Activated CD4-positive, alpha-beta memory T cell treated with anti-CD3 and anti-CD28 coated beads, Interleukin-2, amount 10 ng/mL, durations not matched to agents 7 days and 5 days (primary cell): ENCODE measurements around the gene GHSR. TPM values are rescaled to one million over a fixed set of nuclear protein-coding genes. Genes with fewer than 3 reads are reported as not detected.

Experiments used
- CTCF ChIA-PET: fragments of 350-600 bp; sonication (Branson Sonifier 250); formaldehyde crosslinking; loops from one replicate; lab custom pipeline; 2021; ENCODE audit warnings: antibody characterized with exemption, inconsistent platforms; lab: Charles Lee
- POLR2A ChIA-PET: fragments of 350-600 bp; sonication (Branson Sonifier 250); formaldehyde crosslinking; loops from one replicate; lab custom pipeline; 2021; ENCODE audit warnings: antibody characterized with exemption; lab: Charles Lee
- DNase-seq: peaks from one replicate; pipeline ENCODE4 v3.0.0-alpha.2; 2020
- H3K27ac Mint-ChIP-seq: one replicate; pipeline ENCODE4 v1.8.0; 2021; ENCODE audit warnings: mild to moderate bottlenecking, mixed read lengths
- H3K27me3 Mint-ChIP-seq: one replicate; pipeline ENCODE4 v1.8.0; 2021; ENCODE audit warnings: mixed read lengths
- H3K36me3 Mint-ChIP-seq: one replicate; pipeline ENCODE4 v1.8.0; 2021; ENCODE audit warnings: low read depth, mixed read lengths
- H3K4me1 Mint-ChIP-seq: one replicate; pipeline ENCODE4 v1.8.0; 2021; ENCODE audit warnings: mixed read lengths
- H3K4me3 Mint-ChIP-seq: one replicate; pipeline ENCODE4 v1.8.0; 2021; ENCODE audit warnings: mild to moderate bottlenecking, mixed read lengths
- H3K9me3 Mint-ChIP-seq: one replicate; pipeline ENCODE4 v1.8.0; 2021; ENCODE audit warnings: mixed read lengths
- total RNA-seq, 2 experiments: library from RNA; stranded (reverse); gene quantifications; one replicate each; pipeline ENCODE4 v1.2.3, GENCODE V29; 2021

GHSR gene
- total RNA-seq, 2 experiments from 2014 or later = not detected

DNA sequence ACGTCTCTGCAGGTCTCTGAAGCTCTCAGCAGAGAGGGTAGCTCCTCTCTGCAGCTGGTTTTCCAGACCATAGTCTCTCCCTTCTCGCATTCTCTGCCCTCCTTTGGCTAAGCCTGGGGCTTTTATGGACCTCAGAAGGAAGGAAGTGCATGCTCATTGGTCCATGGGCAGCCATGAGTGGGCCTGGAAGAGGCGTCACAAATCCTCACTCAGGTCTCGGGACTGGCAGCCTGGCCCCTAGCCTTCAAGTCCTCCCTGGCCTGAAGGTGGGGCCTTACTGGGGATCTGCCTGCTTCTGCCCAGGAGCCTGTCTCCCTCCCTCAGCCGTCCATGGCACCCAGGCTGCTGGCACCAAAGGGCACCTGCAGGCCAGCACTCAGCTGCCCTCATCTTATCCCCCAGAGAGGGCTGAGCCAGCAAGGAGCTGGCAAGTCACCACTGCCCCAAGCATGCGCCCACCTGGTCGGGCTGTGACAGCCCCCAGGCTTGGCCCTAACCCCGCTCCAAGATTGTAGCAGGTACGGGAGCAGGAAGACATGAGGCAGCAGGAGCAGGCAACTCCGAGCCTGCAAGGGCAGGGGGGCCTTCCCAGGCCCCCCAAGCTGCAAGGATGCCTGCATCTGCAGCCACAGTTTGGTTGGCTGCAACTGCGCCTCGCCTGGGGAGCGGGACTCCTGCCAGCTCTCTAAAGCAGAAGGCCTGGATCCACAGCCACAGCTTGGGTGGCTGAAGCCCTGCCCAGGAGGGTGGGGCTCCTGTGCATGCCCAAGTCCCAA lies 37.4 kb downstream of the GHSR start:
- CTCF ChIA-PET = interaction anchor here (0.7 kb wide), 1 partner anchor 51 kb away, joined by 3 read pairs; no protein-coding TSS in a partner anchor
- Mint-ChIP-seq H3K9me3 (no peaks in the 10 kb centered on the region), H3K36me3 (no peaks in the 10 kb centered on the region), H3K4me3 (no peak overlapping the region), H3K27me3 (peaks cover 25% of the 10 kb centered on the region), H3K27ac (no peak overlapping the region), H3K4me1 (no peaks in the 10 kb centered on the region)
- no peak for DNase-seq
- POLR2A ChIA-PET = no interaction called here

DNA sequence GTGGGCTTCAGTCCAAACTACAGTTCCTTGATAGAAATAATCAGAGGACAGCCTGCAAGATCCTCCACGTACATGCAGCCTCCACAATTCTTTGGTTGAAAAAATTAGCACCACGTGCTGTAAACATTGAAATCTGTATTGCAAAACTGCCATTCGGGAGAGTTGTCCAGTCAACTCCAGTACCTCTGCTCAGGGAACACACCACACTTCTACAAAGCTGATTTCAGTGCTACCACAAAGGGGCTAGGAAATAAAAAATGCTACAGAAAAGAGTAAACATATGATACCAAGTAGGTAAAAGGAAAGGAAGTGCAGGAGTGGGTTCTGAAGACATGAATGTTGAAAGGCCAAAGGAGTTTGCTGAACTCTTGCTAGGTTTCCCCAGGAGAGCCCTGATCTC lies 40.4 kb downstream of the GHSR start:
- Mint-ChIP-seq H3K36me3 (no peaks in the 10 kb centered on the region), H3K4me3 (no peak overlapping the region), H3K9me3 (no peaks in the 10 kb centered on the region), H3K27me3 (peaks cover 8% of the 10 kb centered on the region), H3K27ac (no peak overlapping the region), H3K4me1 (no peaks in the 10 kb centered on the region)
- ChIA-PET CTCF (no interaction called here), POLR2A (no interaction called here)
- DNase-seq = no peak

DNA sequence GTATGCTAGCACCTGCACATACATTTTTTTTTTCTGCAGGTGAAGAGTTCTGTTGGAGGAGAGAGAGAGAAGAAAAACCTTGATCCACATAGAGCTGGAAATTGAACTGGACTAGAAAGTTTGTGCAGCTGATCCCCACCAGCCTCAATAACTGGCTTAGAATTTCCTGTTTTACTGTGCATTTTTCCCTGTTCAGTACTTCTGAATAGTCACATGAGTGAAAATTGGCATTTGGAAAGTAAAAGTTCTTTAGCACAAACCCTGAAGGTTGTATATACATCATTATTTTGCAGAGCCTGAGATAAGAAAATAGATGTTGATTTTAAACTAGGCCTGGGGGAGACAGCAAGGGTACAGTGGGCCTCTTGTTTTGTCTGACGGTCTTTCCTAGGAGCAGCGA lies 42.3 kb downstream of the GHSR start:
- ChIA-PET CTCF (interaction anchor here (1.3 kb wide), 1 partner anchor 71 kb away, joined by 3 read pairs; no protein-coding TSS in a partner anchor), POLR2A (no interaction called here)
- no peak for DNase-seq
- H3K9me3 Mint-ChIP-seq = peaks cover 2% of the 10 kb centered on the region
- H3K27me3 Mint-ChIP-seq = peaks cover 8% of the 10 kb centered on the region
- H3K4me3 Mint-ChIP-seq = no peak overlapping the region
- H3K36me3 Mint-ChIP-seq = peaks cover 6% of the 10 kb centered on the region
- no peaks in the 10 kb centered on the region for H3K4me1 Mint-ChIP-seq
- H3K27ac Mint-ChIP-seq = no peak overlapping the region

GRCh38 chr3:172404237-172404962 lies 43.9 kb downstream of the GHSR start:
- no peak overlapping the region for H3K27ac Mint-ChIP-seq
- no peak for DNase-seq
- H3K4me3 Mint-ChIP-seq = no peak overlapping the region
- peaks cover 2% of the 10 kb centered on the region for H3K9me3 Mint-ChIP-seq
- H3K27me3 Mint-ChIP-seq = peaks cover 8% of the 10 kb centered on the region
- ChIA-PET CTCF (interaction anchor here (0.6 kb wide), 1 partner anchor 865 kb away, joined by 3 read pairs; no protein-coding TSS in a partner anchor), POLR2A (no interaction called here)
- no peaks in the 10 kb centered on the region for H3K4me1 Mint-ChIP-seq
- H3K36me3 Mint-ChIP-seq = peaks cover 6% of the 10 kb centered on the region

GRCh38 chr3:172402892-172403643 lies 45.2 kb downstream of the GHSR start:
- POLR2A ChIA-PET = no interaction called here
- Mint-ChIP-seq H3K9me3 (peaks cover 2% of the 10 kb centered on the region), H3K27ac (no peak overlapping the region), H3K4me1 (no peaks in the 10 kb centered on the region), H3K27me3 (peaks cover 8% of the 10 kb centered on the region), H3K36me3 (peaks cover 6% of the 10 kb centered on the region), H3K4me3 (no peak overlapping the region)
- DNase-seq = no peak
- CTCF ChIA-PET = interaction anchor here (0.6 kb wide), 2 partner anchors 28 to 347 kb away, joined by 3 read pairs; no protein-coding TSS in a partner anchor

DNA sequence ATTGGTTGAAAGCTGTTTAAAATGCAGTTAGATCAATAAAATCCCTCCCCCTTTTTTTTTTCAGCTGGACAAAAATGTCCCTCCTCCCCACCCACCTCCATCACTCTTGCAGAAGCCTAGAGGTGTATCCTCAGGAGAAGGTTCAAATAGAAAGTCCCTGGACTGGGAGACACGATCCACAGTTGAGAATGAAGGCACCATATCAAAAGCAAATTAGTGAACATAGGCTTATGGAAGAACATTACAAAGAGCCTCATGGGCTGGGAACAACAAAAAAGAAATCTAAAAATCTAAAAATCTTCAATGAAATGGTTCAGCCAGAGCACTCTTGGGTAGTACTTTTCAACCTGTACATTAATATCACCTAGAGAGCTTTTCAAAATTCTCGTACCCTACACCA lies 46.2 kb downstream of the GHSR start:
- H3K4me3 Mint-ChIP-seq = no peak overlapping the region
- DNase-seq = no peak
- peaks cover 2% of the 10 kb centered on the region for H3K9me3 Mint-ChIP-seq
- CTCF ChIA-PET = no interaction called here
- no peaks in the 10 kb centered on the region for H3K4me1 Mint-ChIP-seq
- peaks cover 6% of the 10 kb centered on the region for H3K36me3 Mint-ChIP-seq
- H3K27ac Mint-ChIP-seq = no peak overlapping the region
- POLR2A ChIA-PET = no interaction called here
- H3K27me3 Mint-ChIP-seq = peaks cover 6% of the 10 kb centered on the region

DNA sequence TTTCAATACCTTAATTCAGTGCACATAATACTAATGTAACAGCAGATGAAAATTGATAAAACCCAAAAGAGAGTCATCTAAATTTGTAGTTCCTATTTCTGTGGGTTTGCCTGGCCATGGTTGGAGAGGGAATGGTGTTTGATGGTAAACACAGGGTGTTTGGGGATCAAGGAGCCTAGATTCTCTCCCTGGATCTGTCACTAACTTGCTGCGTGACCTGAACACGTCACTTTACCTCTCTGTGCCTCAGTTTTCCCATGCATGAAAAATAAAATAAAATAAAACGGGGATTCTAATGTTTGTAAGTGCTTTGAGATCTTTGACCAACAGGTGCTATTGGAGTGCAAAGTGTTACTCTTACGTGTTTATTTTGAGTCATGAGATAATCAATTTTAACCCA lies 49.8 kb downstream of the GHSR start:
- H3K4me3 Mint-ChIP-seq = no peak overlapping the region
- peaks cover 6% of the 10 kb centered on the region for H3K36me3 Mint-ChIP-seq
- no peaks in the 10 kb centered on the region for H3K27me3 Mint-ChIP-seq
- H3K4me1 Mint-ChIP-seq = no peaks in the 10 kb centered on the region
- H3K9me3 Mint-ChIP-seq = peaks cover 2% of the 10 kb centered on the region
- ChIA-PET CTCF (no interaction called here), POLR2A (no interaction called here)
- no peak for DNase-seq
- no peak overlapping the region for H3K27ac Mint-ChIP-seq

DNA sequence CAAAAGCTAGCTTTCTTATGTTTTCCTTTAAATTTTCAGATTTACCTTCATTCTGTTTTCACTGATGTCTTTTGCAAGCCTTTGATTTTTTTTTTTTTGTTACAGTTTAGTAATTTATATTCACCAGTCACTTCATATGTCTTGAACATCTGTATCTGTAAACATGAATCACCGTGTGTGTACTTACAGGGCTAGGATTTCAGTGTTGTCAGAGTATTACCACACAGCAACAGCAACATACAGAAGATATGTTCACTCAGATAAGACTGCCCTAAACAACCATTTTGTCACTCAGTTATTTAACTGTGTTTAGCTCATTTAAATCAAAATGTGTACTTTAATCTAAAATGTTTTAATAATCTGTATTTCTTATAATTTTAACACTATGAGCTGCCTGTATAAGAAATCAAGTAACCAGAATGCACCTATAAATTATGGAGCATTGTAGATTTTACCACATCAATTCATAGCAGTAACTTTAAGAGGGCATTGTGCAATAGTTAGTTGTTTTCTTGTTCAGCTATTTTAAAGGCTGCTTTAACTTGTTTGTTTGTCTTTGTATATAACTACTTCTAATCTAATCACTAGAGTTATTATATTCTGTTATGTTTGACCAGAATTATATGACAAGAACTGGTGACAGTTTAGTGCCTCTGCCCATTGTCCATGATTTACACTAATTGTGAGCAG lies 50.4 kb downstream of the GHSR start:
- no peak overlapping the region for H3K27ac Mint-ChIP-seq
- ChIA-PET POLR2A (no interaction called here), CTCF (no interaction called here)
- no peaks in the 10 kb centered on the region for H3K4me1 Mint-ChIP-seq
- H3K36me3 Mint-ChIP-seq = peaks cover 11% of the 10 kb centered on the region
- DNase-seq = no peak
- H3K4me3 Mint-ChIP-seq = no peak overlapping the region
- H3K9me3 Mint-ChIP-seq = peaks cover 2% of the 10 kb centered on the region
- no peaks in the 10 kb centered on the region for H3K27me3 Mint-ChIP-seq

DNA sequence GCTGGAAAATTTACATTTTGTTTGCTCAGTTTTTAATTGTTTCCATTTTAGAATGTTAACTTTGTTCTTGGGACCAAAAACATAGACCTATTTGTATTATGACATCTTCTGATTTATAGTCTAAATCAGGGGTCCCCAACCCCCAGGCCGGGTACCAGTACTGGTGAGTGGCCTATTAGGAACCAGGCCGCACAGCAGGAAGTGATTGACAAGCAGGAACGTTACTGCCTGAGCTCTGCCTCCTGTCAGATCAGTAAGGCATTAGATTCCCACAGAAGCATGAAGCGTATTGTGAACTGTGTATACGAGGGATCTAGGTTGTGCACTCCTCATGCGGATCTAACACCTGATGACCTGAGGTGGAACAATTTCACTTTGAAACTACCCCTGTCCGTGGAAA lies 51.9 kb downstream of the GHSR start:
- peaks cover 9% of the 10 kb centered on the region for H3K36me3 Mint-ChIP-seq
- H3K27ac Mint-ChIP-seq = no peak overlapping the region
- POLR2A ChIA-PET = no interaction called here
- CTCF ChIA-PET = no interaction called here
- no peaks in the 10 kb centered on the region for H3K27me3 Mint-ChIP-seq
- H3K4me1 Mint-ChIP-seq = no peaks in the 10 kb centered on the region
- H3K9me3 Mint-ChIP-seq = peaks cover 1% of the 10 kb centered on the region
- H3K4me3 Mint-ChIP-seq = no peak overlapping the region
- no peak for DNase-seq

DNA sequence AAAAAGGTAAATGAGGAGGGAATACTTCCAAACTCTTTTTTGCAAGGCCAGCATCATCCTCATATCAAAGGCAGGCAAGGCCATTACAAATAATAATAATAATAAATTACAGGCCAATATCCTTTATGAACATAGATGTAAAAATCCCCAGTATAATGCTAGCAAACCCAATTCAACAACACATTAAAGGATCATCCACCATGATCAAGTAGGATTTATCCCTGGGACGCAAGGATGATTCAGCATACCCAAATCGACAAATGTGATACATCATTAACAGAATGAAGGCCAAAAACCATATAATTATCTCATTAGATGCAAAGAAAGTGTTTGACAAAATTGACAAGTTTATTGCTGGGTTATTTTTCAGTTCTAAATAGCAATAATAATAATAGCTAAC lies 53.6 kb downstream of the GHSR start:
- Mint-ChIP-seq H3K36me3 (peaks cover 5% of the 10 kb centered on the region), H3K27ac (no peak overlapping the region), H3K4me3 (no peak overlapping the region), H3K4me1 (no peaks in the 10 kb centered on the region), H3K27me3 (no peaks in the 10 kb centered on the region), H3K9me3 (no peaks in the 10 kb centered on the region)
- DNase-seq = no peak
- ChIA-PET POLR2A (no interaction called here), CTCF (no interaction called here)
